HG02759 (cell line): ENCODE results near the gene SPATA13.
A peak's percentile ranks its signal among the peaks of the same experiment; 100 is the strongest.

Source experiments
- ATAC-seq: cut with Tn5 transposase; IDR thresholded peaks from one replicate; pipeline ENCODE4 v1.9.1; 2021; ENCODE audit warnings: mild to moderate bottlenecking, moderate library complexity; ENCODE audit not compliant: unreplicated experiment

SPATA13 gene

DNA sequence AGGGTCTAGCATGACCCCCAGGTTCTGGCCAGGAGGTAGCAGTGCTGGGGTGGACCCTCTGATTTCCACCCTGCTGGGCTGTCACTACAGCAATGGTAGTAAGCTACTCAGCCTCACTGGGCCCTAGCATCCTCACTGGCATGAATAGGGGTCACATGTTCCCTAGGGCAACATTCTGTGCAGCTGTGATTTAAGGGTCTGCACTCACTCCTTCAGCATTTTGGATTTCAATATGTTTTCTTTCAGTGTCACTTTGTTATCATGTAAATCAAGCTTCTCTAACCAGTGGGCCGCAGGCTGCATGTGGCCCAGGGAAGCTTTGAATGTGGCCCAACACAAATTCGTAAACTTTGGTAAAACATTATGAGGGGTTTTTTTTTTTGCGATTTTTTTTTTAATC is 57.8 kb downstream of the SPATA13 start:
- ATAC-seq, result no peak

DNA sequence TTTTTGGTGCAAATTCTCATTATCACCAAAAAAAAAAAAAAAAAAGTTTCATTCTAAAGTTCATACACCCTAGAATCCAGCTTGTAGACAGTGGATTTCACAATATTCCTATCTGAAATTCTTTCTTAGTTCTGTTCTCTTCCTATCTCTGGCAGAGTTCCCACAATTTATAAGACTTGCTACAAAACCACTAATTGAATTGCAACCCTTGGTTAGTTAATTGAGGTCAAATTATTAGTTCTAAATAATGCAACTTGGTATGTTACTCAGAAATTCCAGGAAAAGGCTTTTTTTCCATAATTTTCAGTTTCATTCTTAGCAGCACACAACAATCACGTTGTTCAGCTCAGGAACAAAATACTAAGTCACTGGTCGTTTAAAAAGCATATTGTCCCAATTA is 58.5 kb downstream of the SPATA13 start:
- no peak for ATAC-seq

DNA sequence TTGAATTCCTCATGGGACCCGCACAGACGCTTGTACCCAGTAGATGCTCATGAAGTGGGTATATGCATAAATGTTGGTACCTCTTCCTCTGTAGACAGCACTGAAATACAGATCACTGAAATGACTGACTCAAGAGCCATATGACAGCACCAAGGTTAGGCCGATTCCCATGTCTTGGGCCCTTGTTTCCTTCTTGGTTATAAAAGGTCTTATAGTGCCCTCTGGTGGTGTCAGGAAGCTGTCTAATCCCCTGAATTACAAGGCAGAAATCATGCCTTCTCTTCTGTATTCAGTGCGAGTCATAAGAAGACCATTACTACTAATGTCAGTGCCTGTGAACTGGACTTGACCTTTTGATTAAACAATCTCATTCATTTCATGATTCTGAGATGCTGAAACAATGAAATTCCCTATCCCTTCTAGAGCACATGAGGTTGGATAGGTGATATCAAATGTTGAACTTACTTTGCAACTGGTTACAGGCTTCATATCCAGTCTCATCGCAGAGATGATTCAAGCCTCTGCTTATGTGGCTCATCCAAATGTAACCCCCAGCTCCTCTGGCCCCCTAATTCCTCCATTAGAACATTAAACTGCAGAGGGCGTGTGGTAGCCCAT is 59.7 kb downstream of the SPATA13 start:
- ATAC-seq, result peak; percentile 44

DNA sequence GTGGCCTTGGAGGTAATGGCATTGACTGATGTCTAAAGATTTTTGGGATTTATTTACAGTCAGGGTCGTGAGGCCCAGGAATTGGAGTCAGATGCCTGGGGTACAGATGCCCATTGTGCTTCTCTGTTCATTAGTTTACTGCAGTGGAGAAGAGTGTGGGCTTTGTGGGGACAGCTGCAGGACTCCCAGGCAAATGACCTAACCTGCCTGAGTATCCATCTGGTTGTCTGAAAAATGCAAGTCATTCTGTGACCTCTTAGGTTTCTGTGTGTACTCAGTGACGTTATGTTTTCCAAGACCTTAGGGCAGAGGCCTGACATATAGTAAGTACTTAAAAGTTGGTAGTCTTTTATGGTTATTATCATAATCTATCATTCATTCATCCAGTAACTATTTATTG is 60.5 kb downstream of the SPATA13 start:
- ATAC-seq, result no peak

DNA sequence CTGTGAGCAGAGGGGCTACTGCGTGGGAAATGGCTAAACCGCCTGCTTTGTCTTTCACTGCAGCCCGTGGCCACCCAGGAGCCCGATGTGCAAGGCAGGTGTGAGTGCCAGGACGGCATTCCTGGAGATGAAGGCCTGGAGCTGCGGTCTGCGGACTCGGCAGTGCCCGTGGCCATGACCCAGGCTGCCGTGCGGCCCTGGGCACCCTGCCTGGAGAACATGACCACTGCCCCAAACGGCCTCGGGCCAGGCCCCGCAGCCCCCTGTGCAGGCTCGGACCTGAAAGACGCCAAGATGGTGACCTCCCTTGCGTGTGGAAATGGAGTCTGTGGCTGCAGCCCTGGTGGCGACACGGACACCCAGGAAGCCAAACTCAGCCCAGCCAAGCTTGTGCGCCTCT is 62.2 kb downstream of the SPATA13 start:
- ATAC-seq, result no peak

- peak; percentile 58 for ATAC-seq
Measured at GRCh38 chr13:24223341-24224231, 63.1 kb downstream of the SPATA13 start.

DNA sequence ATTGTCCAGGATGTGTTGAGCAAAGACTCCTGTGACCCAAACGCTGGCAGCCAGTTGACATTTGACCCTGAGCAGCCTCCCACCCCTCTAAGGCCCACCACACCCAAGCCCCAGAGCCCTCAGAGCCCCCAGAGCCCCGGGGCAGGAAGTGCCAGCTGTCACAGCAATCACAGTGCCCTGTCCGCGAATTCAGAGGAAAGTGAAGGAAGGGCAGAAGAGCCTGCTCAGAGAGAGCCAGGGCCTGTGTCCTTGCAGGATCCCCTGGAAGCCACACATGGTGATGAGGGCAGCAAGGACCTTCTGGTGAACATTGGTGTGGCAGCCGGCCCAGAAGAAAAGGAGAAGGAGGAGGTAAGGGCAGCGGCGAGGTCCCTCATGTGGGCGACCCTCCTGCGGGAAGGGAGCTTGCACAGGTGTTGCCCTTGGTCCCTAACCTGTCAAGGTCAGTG is 63.7 kb downstream of the SPATA13 start:
- ATAC-seq, result peak; percentile 22

- ATAC-seq, result no peak
Measured at GRCh38 chr13:24225062-24225461, 64.5 kb downstream of the SPATA13 start.

GRCh38 chr13:24225930-24226329 is 65.4 kb downstream of the SPATA13 start:
- ATAC-seq, result no peak

- no peak for ATAC-seq
Measured at GRCh38 chr13:24226762-24227161, 66.2 kb downstream of the SPATA13 start.

- ATAC-seq, result no peak
Measured at GRCh38 chr13:24228852-24229458, 68.4 kb downstream of the SPATA13 start.

- ATAC-seq, result no peak
Measured at GRCh38 chr13:24230428-24231072, 70.0 kb downstream of the SPATA13 start.

DNA sequence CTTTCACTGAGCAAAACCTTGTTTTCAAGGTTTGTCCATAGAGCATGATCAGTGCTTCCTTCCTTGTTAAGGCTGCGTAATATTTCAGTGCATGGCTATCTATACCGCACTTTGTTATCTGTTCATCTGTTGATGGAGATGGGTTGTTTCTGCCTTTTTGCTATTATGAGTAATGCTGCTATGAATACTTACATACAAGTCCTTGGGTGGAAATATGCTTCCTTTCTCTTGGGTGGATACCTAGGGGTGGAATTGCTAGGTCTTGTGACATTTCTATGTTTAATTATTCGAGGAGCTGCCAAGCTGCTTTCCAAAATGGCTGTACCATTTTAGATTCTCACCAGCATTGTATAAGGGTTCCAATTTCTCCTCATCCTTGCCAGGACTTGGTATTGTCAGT is 70.9 kb downstream of the SPATA13 start:
- no peak for ATAC-seq

DNA sequence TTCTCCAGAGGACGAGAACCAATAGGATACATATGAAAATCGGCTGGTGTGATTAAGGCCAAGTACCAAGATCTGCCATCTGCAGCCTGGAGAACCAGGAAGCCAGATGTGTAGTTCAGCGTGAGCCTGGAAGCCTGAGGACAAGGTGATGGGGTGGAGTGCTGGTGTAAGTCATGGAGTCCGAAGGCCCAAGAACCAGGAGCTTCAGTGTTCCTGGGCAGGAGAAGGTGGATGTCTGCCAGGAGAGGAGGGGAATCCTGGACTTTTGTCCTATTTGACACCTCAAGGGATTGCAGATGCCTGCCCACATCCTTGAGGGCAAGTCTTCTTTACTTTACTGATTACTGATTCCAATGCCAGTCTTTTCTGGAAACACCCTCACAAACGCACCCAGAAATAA is 71.5 kb downstream of the SPATA13 start:
- ATAC-seq, result no peak

DNA sequence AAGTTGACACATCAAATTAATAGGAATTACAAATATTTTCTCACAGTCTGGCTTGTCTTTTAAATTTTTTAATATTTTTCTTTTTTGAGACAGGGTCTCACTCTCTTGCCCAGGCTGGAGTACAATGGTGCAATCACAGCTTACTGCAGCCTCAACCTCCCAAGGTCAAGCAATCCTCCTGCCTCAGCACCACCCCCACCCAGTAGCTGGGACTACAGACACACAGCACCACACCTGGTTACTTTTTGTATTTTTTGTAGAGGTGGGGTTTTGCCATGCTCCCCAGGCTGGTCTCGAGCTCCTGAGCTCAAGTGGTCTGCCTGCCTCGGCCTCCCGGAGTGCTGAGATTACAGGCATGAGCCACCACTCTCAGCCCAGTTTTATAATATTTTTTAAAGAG is 72.0 kb downstream of the SPATA13 start:
- no peak for ATAC-seq

- ATAC-seq, result no peak
Measured at GRCh38 chr13:24233351-24233901, 72.9 kb downstream of the SPATA13 start.

GRCh38 chr13:24234200-24234915 is 73.8 kb downstream of the SPATA13 start:
- ATAC-seq, result no peak

DNA sequence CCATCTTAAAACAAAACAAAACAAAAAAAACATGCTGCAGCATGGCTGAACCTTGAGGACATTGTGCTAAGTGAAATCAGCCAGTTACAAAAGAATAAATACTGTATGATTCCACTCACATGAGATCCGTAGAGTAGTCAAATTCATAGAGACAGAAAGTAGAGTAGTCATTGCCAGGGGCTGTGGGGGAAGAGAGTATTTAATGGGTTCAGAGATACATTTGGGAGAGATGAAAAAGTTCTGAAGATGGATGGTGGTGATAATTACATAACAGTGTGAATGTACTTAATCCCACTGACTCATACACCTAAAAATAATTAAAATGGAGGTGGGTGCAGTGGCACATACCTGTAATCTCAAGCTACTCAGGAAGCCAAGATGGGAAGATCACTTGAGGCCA is 76.8 kb downstream of the SPATA13 start:
- ATAC-seq, result no peak

GRCh38 chr13:24241336-24241735 is 80.8 kb downstream of the SPATA13 start:
- no peak for ATAC-seq

GRCh38 chr13:24242100-24242499 is 81.6 kb downstream of the SPATA13 start:
- no peak for ATAC-seq
